ENCODE measurements around the gene CENPP. TPM values are rescaled to one million over a fixed set of nuclear protein-coding genes. Genes with fewer than 3 reads are reported as not detected.

Gene CENPP
- total and polyA plus RNA-seq, 4 donors = 0.62 to 8.7 (median 1.3) TPM

- no peaks in the 10 kb centered on the region for H3K27me3 ChIP-seq (ENCODE audit: control insufficient read depth in 4 of 4, insufficient read depth in 4 of 4, low read length in 3 of 4)
- H3K4me1 ChIP-seq (ENCODE audit: control insufficient read depth in 4 of 4, insufficient read depth in 4 of 4, low read length in 3 of 4) = peaks cover 0 to 3% (median 2%) of the 10 kb centered on the region in 4 donors
- DNase-seq (ENCODE audit: low spot score) = no peak
- H3K36me3 ChIP-seq (ENCODE audit: control insufficient read depth in 4 of 4, insufficient read depth in 3 of 4, low read depth in 1 of 4, low read length in 3 of 4) = peaks cover 1 to 5% (median 2%) of the 10 kb centered on the region in 4 donors
- no peak overlapping the region for H3K4me3 ChIP-seq (ENCODE audit: low read depth in 1 of 3, low read length in 3 of 3)
- TF ChIP-seq YY1 (IDR thresholded peaks at IDR 0.05) = no peak
- TF ChIP-seq JUND (IDR thresholded peaks at IDR 0.05) = no peak
- no peak for TF ChIP-seq FOXA2 (IDR thresholded peaks at IDR 0.05)
- TF ChIP-seq, protein P1, sequence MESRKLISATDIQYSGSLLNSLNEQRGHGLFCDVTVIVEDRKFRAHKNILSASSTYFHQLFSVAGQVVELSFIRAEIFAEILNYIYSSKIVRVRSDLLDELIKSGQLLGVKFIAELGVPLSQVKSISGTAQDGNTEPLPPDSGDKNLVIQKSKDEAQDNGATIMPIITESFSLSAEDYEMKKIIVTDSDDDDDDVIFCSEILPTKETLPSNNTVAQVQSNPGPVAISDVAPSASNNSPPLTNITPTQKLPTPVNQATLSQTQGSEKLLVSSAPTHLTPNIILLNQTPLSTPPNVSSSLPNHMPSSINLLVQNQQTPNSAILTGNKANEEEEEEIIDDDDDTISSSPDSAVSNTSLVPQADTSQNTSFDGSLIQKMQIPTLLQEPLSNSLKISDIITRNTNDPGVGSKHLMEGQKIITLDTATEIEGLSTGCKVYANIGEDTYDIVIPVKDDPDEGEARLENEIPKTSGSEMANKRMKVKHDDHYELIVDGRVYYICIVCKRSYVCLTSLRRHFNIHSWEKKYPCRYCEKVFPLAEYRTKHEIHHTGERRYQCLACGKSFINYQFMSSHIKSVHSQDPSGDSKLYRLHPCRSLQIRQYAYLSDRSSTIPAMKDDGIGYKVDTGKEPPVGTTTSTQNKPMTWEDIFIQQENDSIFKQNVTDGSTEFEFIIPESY (IDR thresholded peaks at IDR 0.05) = no peak
- TF ChIP-seq FOXA1 (IDR thresholded peaks at IDR 0.05) = no peak
- TF ChIP-seq, protein P2, sequence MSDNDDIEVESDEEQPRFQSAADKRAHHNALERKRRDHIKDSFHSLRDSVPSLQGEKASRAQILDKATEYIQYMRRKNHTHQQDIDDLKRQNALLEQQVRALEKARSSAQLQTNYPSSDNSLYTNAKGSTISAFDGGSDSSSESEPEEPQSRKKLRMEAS (IDR thresholded peaks at IDR 0.05) = no peak
- TF ChIP-seq EGR1 (IDR thresholded peaks at IDR 0.05; ENCODE audit: low read depth in 2 of 2) = no peak
- TF ChIP-seq HNF4A (conservative IDR thresholded peaks at IDR 0.05) = no peak
- TF ChIP-seq NR2F2 (IDR thresholded peaks at IDR 0.05) = no peak
- TF ChIP-seq, protein P3, sequence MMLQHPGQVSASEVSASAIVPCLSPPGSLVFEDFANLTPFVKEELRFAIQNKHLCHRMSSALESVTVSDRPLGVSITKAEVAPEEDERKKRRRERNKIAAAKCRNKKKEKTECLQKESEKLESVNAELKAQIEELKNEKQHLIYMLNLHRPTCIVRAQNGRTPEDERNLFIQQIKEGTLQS (IDR thresholded peaks at IDR 0.05) = no peak
- TF ChIP-seq CTCF (IDR thresholded peaks at IDR 0.05; ENCODE audit: low read depth, low read length, missing input control) = no peak
- TF ChIP-seq SP1 (IDR thresholded peaks at IDR 0.05) = no peak
- TF ChIP-seq HNF4G (IDR thresholded peaks at IDR 0.05) = no peak
- no peak for TF ChIP-seq RXRA (IDR thresholded peaks at IDR 0.05)
- TF ChIP-seq RAD21 (IDR thresholded peaks at IDR 0.05) = no peak
- TF ChIP-seq, protein P4, sequence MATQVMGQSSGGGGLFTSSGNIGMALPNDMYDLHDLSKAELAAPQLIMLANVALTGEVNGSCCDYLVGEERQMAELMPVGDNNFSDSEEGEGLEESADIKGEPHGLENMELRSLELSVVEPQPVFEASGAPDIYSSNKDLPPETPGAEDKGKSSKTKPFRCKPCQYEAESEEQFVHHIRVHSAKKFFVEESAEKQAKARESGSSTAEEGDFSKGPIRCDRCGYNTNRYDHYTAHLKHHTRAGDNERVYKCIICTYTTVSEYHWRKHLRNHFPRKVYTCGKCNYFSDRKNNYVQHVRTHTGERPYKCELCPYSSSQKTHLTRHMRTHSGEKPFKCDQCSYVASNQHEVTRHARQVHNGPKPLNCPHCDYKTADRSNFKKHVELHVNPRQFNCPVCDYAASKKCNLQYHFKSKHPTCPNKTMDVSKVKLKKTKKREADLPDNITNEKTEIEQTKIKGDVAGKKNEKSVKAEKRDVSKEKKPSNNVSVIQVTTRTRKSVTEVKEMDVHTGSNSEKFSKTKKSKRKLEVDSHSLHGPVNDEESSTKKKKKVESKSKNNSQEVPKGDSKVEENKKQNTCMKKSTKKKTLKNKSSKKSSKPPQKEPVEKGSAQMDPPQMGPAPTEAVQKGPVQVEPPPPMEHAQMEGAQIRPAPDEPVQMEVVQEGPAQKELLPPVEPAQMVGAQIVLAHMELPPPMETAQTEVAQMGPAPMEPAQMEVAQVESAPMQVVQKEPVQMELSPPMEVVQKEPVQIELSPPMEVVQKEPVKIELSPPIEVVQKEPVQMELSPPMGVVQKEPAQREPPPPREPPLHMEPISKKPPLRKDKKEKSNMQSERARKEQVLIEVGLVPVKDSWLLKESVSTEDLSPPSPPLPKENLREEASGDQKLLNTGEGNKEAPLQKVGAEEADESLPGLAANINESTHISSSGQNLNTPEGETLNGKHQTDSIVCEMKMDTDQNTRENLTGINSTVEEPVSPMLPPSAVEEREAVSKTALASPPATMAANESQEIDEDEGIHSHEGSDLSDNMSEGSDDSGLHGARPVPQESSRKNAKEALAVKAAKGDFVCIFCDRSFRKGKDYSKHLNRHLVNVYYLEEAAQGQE (IDR thresholded peaks at IDR 0.05) = no peak
- no peak overlapping the region for H3K27ac ChIP-seq (ENCODE audit: low read depth in 1 of 2, low read length in 2 of 2)
- H3K9me3 ChIP-seq (ENCODE audit: control insufficient read depth in 4 of 4, low read length in 3 of 4) = no peaks in the 10 kb centered on the region
- WGBS = 13% methylated on average over 2 of the region's 2 CpGs
- no peak overlapping the region for H3K9ac ChIP-seq (ENCODE audit: low read depth in 1 of 2, low read length in 2 of 2)
Measured at GRCh38 chr9:92607088-92607487, 281.3 kb downstream of the CENPP start.

DNA sequence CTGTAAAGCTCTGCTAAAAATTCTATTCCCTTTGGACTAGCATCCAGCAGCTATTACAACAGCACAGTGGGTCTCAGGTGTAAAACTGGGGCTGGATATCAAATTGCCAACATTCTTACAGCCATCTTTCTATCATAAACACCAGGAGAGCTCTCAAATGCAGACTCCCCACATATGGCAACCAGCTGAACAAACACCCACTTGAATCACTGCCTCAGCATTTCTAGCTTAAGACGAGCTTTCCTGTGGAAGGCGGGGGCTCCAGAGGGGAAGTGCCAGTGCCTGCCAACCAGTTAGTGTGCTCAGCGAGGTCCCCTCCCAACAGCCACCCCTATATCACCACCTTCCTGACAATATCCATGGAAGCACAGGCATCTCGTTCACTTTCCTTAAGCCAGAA, 282.0 kb downstream of the CENPP start:
- H3K27me3 ChIP-seq (ENCODE audit: control insufficient read depth in 4 of 4, insufficient read depth in 4 of 4, low read length in 3 of 4) = no peaks in the 10 kb centered on the region
- no peak overlapping the region for H3K9ac ChIP-seq (ENCODE audit: low read depth in 1 of 2, low read length in 2 of 2)
- H3K9me3 ChIP-seq (ENCODE audit: control insufficient read depth in 4 of 4, low read length in 3 of 4) = no peaks in the 10 kb centered on the region
- H3K27ac ChIP-seq (ENCODE audit: low read depth in 1 of 2, low read length in 2 of 2) = no peak overlapping the region
- H3K36me3 ChIP-seq (ENCODE audit: control insufficient read depth in 4 of 4, insufficient read depth in 3 of 4, low read depth in 1 of 4, low read length in 3 of 4) = peaks cover 3 to 8% (median 3%) of the 10 kb centered on the region in 4 donors
- WGBS = 81% methylated on average over 4 of the region's 4 CpGs
- no peak for DNase-seq (ENCODE audit: low spot score)
- no peak overlapping the region for H3K4me3 ChIP-seq (ENCODE audit: low read depth in 1 of 3, low read length in 3 of 3)
- peaks cover 0 to 3% (median 2%) of the 10 kb centered on the region in 4 donors for H3K4me1 ChIP-seq (ENCODE audit: control insufficient read depth in 4 of 4, insufficient read depth in 4 of 4, low read length in 3 of 4)
- TF ChIP-seq CTCF (IDR thresholded peaks at IDR 0.05; ENCODE audit: low read depth, low read length, missing input control) (no peak), FOXA2 (IDR thresholded peaks at IDR 0.05) (no peak), GABPA (IDR thresholded peaks at IDR 0.05 in 1 of 2, conservative IDR thresholded peaks at IDR 0.05 in 1 of 2) (no peak)
